HFFc6 (cell line): Measurements from ENCODE around the gene CHFR. TPM values are rescaled to one million over a fixed set of nuclear protein-coding genes. Genes with fewer than 3 reads are reported as not detected.

Experiments used
- DNase-seq: peaks from one replicate; pipeline ENCODE4 v3.0.0-alpha.2; 2018
- H3K27ac Mint-ChIP-seq: 2 replicates; pipeline ENCODE4 v1.8.0; 2020; ENCODE audit warnings: mild to moderate bottlenecking, mixed read lengths
- H3K27me3 Mint-ChIP-seq: 2 replicates; pipeline ENCODE4 v1.8.0; 2021; ENCODE audit warnings: mild to moderate bottlenecking, moderate library complexity, mixed read lengths; ENCODE audit not compliant: insufficient read depth
- H3K36me3 Mint-ChIP-seq: 2 replicates; pipeline ENCODE4 v1.8.0; 2021; ENCODE audit warnings: low read depth, mixed read lengths
- H3K4me1 Mint-ChIP-seq: 2 replicates; pipeline ENCODE4 v1.8.0; 2020; ENCODE audit warnings: low read depth, mixed read lengths
- H3K4me3 Mint-ChIP-seq: 2 replicates; pipeline ENCODE4 v1.8.0; 2020; ENCODE audit warnings: mild to moderate bottlenecking, moderate library complexity, mixed read lengths
- H3K9me3 Mint-ChIP-seq: 2 replicates; pipeline ENCODE4 v1.8.0; 2020; ENCODE audit warnings: mild to moderate bottlenecking, mixed read lengths
- total RNA-seq, 6 experiments: library from RNA; stranded (reverse); fragmentation: NEBNext Ultra II Directional; extraction: Animal tissue kit (Norgen Biotek cat#: 25700); gene quantifications; 2 replicates in 1 of 6; 3 replicates in 5 of 6; pipeline ENCODE4 v1.2.3, GENCODE V29; 2021
- TF ChIP-seq, protein P1 (sequence below): fragments of 200-600 bp; sonication (generic); IDR thresholded peaks from 2 replicates; pipeline ENCODE4 v1.5.0; 2021; ENCODE audit warnings: antibody characterized with exemption, mild to moderate bottlenecking

CHFR gene
- total RNA-seq, 6 experiments from 2014 or later, result 23.1 to 30.0 (median 26.2) TPM

GRCh38 chr12:132924356-132924755 is 37.0 kb upstream of the CHFR start:
- DNase-seq, result no peak
- Mint-ChIP-seq H3K4me1 (no peaks in the 10 kb centered on the region), H3K36me3 (peaks cover 77% of the 10 kb centered on the region), H3K9me3 (peaks cover 100% of the 10 kb centered on the region), H3K4me3 (no peak overlapping the region; the same call in 1 of the 2 replicates), H3K27me3 (peaks cover 9% of the 10 kb centered on the region; the same call in 1 of the 2 replicates), H3K27ac (no peak overlapping the region)
- TF ChIP-seq, protein P1, sequence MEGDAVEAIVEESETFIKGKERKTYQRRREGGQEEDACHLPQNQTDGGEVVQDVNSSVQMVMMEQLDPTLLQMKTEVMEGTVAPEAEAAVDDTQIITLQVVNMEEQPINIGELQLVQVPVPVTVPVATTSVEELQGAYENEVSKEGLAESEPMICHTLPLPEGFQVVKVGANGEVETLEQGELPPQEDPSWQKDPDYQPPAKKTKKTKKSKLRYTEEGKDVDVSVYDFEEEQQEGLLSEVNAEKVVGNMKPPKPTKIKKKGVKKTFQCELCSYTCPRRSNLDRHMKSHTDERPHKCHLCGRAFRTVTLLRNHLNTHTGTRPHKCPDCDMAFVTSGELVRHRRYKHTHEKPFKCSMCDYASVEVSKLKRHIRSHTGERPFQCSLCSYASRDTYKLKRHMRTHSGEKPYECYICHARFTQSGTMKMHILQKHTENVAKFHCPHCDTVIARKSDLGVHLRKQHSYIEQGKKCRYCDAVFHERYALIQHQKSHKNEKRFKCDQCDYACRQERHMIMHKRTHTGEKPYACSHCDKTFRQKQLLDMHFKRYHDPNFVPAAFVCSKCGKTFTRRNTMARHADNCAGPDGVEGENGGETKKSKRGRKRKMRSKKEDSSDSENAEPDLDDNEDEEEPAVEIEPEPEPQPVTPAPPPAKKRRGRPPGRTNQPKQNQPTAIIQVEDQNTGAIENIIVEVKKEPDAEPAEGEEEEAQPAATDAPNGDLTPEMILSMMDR, result no peak

DNA sequence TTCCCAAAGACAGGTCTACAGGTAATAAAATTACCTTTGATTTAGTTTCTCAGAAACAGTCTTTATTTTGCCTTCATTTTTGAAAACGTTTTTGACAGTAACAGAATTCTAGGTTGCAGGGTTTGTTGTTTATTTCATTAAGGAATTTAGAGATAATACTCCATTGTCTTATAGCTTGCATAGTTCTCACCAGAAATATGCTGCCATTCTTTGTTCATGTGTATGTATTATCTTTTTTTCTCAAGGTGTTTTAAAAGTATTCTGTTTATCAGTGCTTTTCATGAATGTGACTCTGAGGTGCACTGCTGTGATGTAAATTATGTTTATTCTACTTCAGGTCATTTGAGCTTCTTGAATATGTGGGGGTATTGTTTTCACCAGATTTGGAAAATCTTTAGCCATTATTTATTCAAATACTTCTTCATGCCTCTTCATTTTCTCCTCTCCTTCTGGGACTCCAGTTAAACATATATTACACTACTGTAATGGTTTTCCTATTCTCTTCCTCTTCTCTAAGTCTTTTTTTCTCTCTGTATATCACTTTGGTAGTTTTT is 36.0 kb upstream of the CHFR start:
- DNase-seq, result no peak
- TF ChIP-seq, protein P1, result no peak
- no peak overlapping the region for H3K27ac Mint-ChIP-seq
- peaks cover 74% of the 10 kb centered on the region for H3K36me3 Mint-ChIP-seq
- H3K9me3 Mint-ChIP-seq, result peaks cover 100% of the 10 kb centered on the region
- no peaks in the 10 kb centered on the region for H3K4me1 Mint-ChIP-seq
- no peak overlapping the region for H3K4me3 Mint-ChIP-seq
- H3K27me3 Mint-ChIP-seq, result peaks cover 9% of the 10 kb centered on the region; the same call in 1 of the 2 replicates

GRCh38 chr12:132922676-132923075 is 35.3 kb upstream of the CHFR start:
- TF ChIP-seq, protein P1, result no peak
- Mint-ChIP-seq H3K9me3 (peaks cover 100% of the 10 kb centered on the region), H3K27me3 (peaks cover 9% of the 10 kb centered on the region; the same call in 1 of the 2 replicates), H3K4me3 (no peak overlapping the region), H3K4me1 (no peaks in the 10 kb centered on the region), H3K36me3 (peaks cover 76% of the 10 kb centered on the region), H3K27ac (no peak overlapping the region)
- no peak for DNase-seq

DNA sequence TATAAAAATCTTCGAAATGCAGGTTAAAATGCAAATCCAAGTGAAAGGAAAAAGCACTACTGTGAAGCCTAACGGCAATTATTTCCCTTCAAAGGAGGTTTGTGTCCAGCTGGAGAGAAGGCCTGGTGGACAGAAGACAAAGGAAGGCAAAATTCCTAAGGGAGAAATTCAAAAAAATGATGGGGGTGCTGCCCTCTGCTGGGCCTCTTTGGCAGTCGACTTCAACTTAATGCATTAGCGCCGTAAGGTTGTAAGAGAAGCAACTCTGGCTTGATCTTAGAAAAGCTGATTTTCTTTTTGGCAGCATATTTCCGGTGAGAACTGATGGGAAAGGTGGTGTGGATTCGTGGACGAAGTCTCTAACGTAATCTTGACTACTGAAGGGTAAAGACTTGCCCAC is 34.3 kb upstream of the CHFR start:
- DNase-seq, result no peak
- H3K4me3 Mint-ChIP-seq, result no peak overlapping the region
- H3K27me3 Mint-ChIP-seq, result peaks cover 9% of the 10 kb centered on the region; the same call in 1 of the 2 replicates
- H3K27ac Mint-ChIP-seq, result no peak overlapping the region
- no peaks in the 10 kb centered on the region for H3K4me1 Mint-ChIP-seq
- peaks cover 71% of the 10 kb centered on the region for H3K36me3 Mint-ChIP-seq
- TF ChIP-seq, protein P1, result peak; percentile 37
- peaks cover 97% of the 10 kb centered on the region for H3K9me3 Mint-ChIP-seq

GRCh38 chr12:132918680-132919079 is 31.3 kb upstream of the CHFR start:
- DNase-seq, result no peak
- Mint-ChIP-seq H3K36me3 (peaks cover 65% of the 10 kb centered on the region), H3K27me3 (no peaks in the 10 kb centered on the region), H3K27ac (no peak overlapping the region), H3K4me3 (no peak overlapping the region), H3K4me1 (no peaks in the 10 kb centered on the region), H3K9me3 (peaks cover 94% of the 10 kb centered on the region)
- TF ChIP-seq, protein P1, result no peak
